HG02840 (cell line): ENCODE measurements around the gene EVX1.

ENCODE experiments used
- ATAC-seq: cut with Tn5 transposase; IDR thresholded peaks from one replicate; pipeline ENCODE4 v1.9.1; 2021; ENCODE audit warnings: mild to moderate bottlenecking, moderate library complexity, moderate number of reproducible peaks; ENCODE audit not compliant: unreplicated experiment, low FRiP score

EVX1 gene

GRCh38 chr7:27204851-27205322, 37.7 kb upstream of the EVX1 start:
- no peak for ATAC-seq

DNA sequence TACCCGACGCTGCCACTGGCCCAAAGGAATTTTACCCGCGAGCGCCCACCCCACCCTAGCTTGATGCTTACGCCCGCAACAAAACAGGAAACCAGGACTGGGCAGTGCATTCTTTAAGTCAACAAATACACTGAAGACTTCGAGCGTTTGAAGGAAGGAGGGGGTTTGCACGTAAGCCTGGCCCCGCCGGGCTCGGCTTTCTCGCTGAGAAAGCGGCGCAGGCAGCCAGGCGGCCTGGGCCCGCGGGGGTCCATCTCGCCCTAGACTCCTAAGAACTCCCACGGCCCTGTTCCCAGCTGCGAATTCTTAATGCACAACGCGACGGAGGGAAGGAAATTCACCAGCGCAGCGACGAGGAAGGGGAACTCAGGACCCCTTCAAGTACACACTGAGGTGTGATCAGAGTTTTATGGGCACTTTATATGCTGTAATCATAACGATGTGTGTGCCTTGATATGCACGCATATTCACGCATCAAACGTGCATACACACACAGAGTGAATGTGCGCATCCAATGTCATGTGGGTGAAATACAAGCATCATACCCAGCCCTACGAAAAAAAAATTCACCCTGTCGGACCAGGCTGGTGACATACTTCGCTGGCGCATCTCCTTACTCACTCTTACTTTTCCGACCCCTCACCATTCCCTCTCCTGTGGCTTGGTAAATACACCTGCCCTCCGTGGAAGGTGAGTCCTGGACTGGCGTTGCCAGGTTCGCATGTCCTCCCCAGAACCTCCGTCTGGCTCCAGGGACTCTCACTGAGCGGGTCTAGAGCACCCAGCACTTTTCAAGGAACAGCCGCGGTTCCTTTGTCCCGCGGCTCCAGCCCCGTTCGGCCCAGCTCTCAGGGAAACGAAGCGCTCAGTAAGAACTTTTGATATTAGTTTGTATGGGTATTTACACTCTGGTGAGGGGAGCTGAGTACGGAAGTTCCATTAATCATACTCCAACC, 37.0 kb upstream of the EVX1 start:
- ATAC-seq = no peak

- ATAC-seq = no peak
Measured at GRCh38 chr7:27207348-27207985, 35.1 kb upstream of the EVX1 start.

DNA sequence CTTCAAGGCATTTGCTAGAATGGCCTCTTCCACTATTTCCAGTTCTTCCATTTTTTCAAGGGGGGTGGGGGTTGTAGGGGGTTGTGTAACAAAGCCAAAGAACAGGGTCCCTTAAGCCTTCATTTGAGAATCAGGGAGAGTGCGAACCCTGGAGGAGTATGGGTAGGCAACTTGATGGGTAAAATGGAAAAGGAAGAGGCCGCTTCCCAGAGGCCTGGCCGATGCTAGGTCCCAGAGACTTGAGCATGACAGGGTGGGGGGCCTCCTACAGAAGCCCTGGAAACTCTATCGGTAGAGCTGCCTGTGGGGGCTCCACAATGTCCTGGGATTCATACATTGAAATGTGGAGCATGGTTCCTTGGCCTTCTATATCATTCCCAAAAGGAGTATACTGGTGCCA, 33.6 kb upstream of the EVX1 start:
- ATAC-seq = no peak

DNA sequence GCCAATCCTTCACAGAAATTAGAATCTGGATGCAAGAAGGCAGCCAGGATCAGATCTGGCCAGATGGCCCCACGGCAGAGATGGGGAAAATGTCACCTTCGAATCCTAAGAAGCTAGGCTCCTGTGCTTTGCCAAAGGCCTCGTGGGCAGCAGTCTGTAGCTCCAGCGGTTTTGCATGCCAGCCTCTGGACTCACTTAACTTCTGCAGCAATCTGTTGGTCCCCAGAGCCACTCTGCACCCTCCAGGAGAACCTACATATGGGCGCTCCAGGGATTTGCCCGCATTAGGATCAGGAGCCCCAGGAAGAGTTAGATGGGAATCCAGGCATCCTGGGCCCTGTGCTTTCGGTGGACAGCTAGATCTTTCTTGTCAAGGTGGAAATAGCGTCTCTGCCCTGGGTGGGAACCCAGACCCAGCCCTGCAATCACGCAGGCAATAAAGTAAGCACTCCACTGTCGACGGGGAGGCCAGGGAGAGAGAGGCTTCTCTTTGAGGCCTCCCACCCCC, 32.6 kb upstream of the EVX1 start:
- no peak for ATAC-seq

GRCh38 chr7:27210441-27211083, 32.0 kb upstream of the EVX1 start:
- ATAC-seq = no peak

- no peak for ATAC-seq
Measured at GRCh38 chr7:27211084-27211446, 31.5 kb upstream of the EVX1 start.

DNA sequence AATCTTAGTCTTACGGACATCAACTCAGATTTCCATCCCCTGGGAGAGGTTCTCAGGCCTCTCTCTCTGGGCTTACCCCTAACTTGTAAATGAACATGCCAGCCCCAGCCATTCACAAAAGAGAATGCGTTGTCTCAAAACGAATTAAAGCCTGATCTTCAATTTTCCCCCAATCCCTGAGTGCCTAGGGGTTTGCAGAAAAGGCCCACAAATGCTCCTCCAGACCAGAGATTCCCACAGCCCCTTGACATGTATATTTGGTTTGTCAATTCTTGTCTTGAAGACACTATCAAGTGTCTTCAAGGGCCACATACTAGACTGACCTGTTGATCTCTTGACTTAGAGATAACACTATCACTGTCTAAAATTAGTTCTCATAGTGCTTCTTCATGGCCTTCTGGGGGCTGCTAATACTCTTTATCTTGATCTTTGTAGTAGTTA, 30.8 kb upstream of the EVX1 start:
- no peak for ATAC-seq

DNA sequence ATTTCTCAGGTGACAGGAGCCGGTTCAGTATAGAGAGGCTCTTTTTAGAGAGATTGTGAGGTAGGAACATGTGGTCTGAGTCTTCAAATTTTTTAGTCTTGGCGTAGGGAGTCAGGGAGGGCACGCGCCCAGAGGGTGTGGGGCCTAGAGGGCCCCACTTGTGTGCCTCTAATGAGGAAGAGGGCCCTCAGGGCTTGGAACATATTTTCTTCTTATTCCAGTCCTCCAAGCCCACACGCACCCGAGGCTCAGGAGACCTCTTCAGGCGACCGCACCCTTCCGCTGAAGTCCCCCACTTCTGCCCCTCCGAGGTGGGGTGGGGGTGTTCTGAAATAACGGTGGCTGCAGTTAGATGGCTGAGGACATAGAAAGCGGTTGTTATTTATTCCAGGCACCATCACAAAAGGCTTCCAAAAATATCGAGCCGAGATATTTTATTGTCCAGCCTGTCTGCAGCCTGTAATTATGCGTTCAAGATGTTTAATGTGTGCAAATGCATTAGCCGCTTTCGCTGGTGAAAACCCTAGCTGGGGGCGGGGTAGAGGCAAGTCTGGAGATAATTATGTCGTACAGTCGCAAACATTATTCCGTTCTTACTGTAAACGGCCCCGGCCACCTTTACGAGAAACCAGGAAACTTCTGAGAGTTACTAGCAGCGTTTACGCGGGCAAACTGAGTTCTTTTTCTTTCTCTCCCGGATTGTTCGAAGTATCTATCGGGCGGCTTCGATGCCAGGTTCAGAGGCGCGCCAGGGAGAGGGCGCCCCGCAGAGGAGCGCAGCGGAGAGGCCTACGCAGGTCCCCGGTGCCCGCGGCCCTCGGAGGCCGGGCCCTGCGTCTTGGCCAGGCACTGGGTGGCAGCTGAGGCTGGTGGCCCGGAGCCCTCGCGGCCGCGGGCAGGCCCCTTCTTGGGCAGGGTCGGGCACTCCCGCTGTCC, 29.8 kb upstream of the EVX1 start:
- ATAC-seq = no peak

- no peak for ATAC-seq
Measured at GRCh38 chr7:27213433-27214238, 29.0 kb upstream of the EVX1 start.

DNA sequence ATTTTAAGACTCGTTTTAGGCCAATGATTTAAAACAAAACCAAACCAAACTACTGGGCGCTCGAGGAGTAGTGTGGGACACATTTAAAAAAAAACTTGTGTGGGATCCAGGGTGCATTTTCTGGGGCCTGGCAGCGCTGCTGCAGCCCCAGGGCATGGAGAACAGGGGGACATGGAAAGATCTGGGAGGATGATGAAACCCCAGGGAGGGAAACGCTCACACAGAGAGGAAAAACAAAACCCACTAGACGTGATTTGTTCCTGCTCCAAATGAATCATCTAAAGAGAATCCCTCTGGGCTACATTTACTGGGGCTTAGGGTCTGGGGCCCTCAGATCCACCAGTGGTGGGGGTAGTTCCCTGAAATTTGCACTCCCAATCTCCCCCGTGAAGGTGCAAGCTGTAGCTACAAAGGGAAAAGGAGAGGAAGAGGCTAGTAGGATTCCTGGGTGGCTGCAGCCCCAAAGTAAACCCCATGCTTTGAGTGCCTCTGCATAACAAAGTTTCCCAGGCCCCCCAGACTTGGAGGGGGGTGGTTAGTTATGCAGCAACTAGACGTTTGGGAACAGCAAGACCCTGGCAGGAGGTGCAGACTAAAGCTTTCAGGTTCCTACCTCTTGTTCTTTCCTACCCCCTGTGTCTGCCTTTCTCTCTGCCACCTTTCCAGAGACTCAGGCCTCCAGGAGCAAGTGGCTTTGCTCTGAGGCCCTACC, 28.2 kb upstream of the EVX1 start:
- no peak for ATAC-seq

DNA sequence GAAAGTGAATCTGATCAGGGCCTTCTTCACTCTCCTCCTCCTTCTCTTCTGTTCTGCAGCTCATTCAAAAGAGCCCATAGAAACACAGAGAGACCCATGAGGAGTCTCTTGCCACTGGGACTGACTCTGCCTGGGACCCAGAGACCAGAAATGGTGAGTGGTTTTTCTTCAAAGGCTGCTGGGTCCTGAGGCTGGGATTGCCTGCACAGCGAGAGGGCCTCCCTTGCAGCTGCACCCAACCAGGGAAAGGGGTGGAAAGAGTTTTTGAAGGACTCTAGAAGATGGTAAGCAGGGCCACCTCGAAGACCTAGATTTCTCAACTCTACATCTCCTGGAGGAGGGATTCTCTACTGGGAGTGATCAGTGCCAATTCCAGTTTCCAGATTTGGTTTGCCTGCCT, 27.2 kb upstream of the EVX1 start:
- ATAC-seq = no peak

GRCh38 chr7:27217951-27218350, 24.7 kb upstream of the EVX1 start:
- ATAC-seq = no peak

DNA sequence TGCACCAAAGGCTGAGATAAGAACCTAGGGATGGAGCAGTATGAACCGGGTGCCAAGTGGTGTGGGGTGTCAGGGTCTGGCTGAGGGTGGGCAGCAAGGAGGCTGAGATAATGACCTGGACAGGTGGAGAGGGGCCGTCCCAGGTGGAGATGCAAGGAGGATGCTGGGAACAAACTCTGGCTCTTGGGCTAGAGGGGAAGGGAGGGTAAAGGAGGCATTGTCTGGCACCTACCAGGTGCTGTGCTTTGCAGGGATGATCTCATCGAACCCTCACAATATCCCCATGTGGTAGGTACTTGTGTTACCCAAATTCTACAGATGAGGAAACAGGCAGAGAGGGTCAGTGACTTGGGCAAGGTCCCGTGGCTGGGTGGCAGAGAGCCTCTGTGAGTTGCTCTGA, 22.8 kb upstream of the EVX1 start:
- ATAC-seq = no peak

DNA sequence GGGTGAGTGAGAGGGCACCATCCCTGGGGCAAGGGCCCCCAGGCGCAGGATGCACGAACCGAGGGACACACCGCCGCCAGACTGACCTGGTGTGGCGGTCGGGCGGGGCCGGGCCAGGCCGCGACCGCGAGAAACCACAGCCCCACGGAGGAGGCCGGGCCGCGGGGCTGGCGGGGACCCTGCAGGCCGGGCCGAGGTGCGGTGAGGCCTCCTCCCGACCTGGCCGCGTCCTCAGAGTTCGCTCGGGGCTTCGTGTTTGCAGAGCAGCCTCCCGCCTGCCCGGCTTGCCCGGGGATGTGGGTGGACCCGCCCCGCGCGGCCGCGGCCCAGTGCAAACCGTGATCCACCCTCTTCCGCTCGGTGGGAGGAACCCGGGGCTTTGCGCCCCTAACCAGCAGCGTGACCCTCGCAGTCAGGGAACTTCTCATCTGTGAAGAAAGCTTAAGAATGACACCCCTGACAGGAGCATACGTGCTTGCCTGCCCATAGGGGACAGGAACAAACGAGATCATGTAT, 22.1 kb upstream of the EVX1 start:
- ATAC-seq = no peak

GRCh38 chr7:27221201-27221797, 21.3 kb upstream of the EVX1 start:
- ATAC-seq = no peak

GRCh38 chr7:27223941-27224575, 18.5 kb upstream of the EVX1 start:
- ATAC-seq = no peak
